ENCODE measurements around the gene VAV1. TPM values are rescaled to one million over a fixed set of nuclear protein-coding genes. Genes with fewer than 3 reads are reported as not detected.

The VAV1 gene
- polyA plus RNA-seq, 2 of the 4 experiments (the other 2 are of a cell fraction) = 5.6 to 7.5 TPM

GRCh38 chr19:6731822-6732221 lies 40.7 kb upstream of the VAV1 start:
- 90% methylated on average over 22 of the region's 22 CpGs for WGBS (ENCODE audit: missing lambda C conversion rate)
- FAIRE-seq (no peak), ATAC-seq (no peak), DNase-seq (ENCODE audit: low read depth in 1 of 2, low spot score in 1 of 2) (no peak)
- H3K4me1 ChIP-seq = peaks cover 14% of the 10 kb centered on the region; the same call in 2 of the 3 replicates
- ChIA-PET POLR2A (no interaction called here), CTCF (interaction anchor here (0.6 to 2.3 kb wide), 2 partner anchors 132 to 215 kb away, joined by 3 to 7 read pairs; no protein-coding TSS in a partner anchor)
- no peak overlapping the region for H3K27ac ChIP-seq
- no peak overlapping the region for H3K4me2 ChIP-seq
- H3K4me3 ChIP-seq = no peak overlapping the region
- TF ChIP-seq BHLHE40 (IDR thresholded peaks at IDR 0.05; ENCODE audit: low read depth, low read length) = no peak
- TF ChIP-seq NFE2L2 (conservative IDR thresholded peaks at IDR 0.05; ENCODE audit: low read length) = no peak
- no peak for TF ChIP-seq GATA3 (IDR thresholded peaks at IDR 0.05; ENCODE audit: borderline replicate concordance)
- TF ChIP-seq CBX2 (IDR thresholded peaks at IDR 0.05; ENCODE audit: borderline replicate concordance, low read depth) = no peak
- TF ChIP-seq HDAC2 (IDR thresholded peaks at IDR 0.05) = no peak
- TF ChIP-seq RARB (CRISPR knock-in tag; IDR thresholded peaks at IDR 0.05) = no peak
- no peak for TF ChIP-seq KDM5A (IDR thresholded peaks at IDR 0.05)
- H3K9me3 ChIP-seq = no peaks in the 10 kb centered on the region

GRCh38 chr19:6732803-6733337 lies 39.6 kb upstream of the VAV1 start:
- FAIRE-seq (no peak), DNase-seq (ENCODE audit: low read depth in 1 of 2, low spot score in 1 of 2) (no peak), ATAC-seq (no peak)
- Histone ChIP-seq H3K27ac (no peak overlapping the region), H3K4me3 (no peak overlapping the region), H3K9me3 (no peaks in the 10 kb centered on the region), H3K4me1 (peaks cover 14% of the 10 kb centered on the region), H3K4me2 (no peak overlapping the region)
- POLR2A ChIA-PET = no interaction called here
- 84% methylated on average over 12 of the region's 21 CpGs for WGBS (ENCODE audit: missing lambda C conversion rate)
- no peak for TF ChIP-seq CBX2 (IDR thresholded peaks at IDR 0.05; ENCODE audit: borderline replicate concordance, low read depth)
- no peak for TF ChIP-seq RCOR1 (IDR thresholded peaks at IDR 0.05; ENCODE audit: low read depth, low read length)
- TF ChIP-seq PBX3 (IDR thresholded peaks at IDR 0.05) = no peak
- no peak for TF ChIP-seq POLR2A (IDR thresholded peaks at IDR 0.05; ENCODE audit: low read length)
- no peak for TF ChIP-seq RNF2 (IDR thresholded peaks at IDR 0.05; ENCODE audit: borderline replicate concordance, low read depth)
- TF ChIP-seq USF2 (IDR thresholded peaks at IDR 0.05) = no peak
- no peak for TF ChIP-seq NPAS2 (CRISPR knock-in tag; IDR thresholded peaks at IDR 0.05; ENCODE audit: borderline replicate concordance)
- no peak for TF ChIP-seq HDAC2 (IDR thresholded peaks at IDR 0.05)
- TF ChIP-seq ZC3H11A (IDR thresholded peaks at IDR 0.05) = no peak
- CTCF ChIA-PET = interaction anchor here (1.0 to 2.3 kb wide), 4 partner anchors 131 to 607 kb away, joined by 3 to 7 read pairs (median 4); no protein-coding TSS in a partner anchor

GRCh38 chr19:6733338-6734095 lies 39.0 kb upstream of the VAV1 start:
- ChIA-PET POLR2A (no interaction called here), CTCF (interaction anchor here (0.8 to 2.3 kb wide), 5 partner anchors 110 to 608 kb away, joined by 3 to 7 read pairs (median 3); no protein-coding TSS in a partner anchor)
- 90% methylated on average over 14 of the region's 29 CpGs for WGBS (ENCODE audit: missing lambda C conversion rate)
- Histone ChIP-seq H3K9me3 (no peaks in the 10 kb centered on the region), H3K4me3 (no peak overlapping the region), H3K4me1 (peaks cover 21% of the 10 kb centered on the region), H3K27ac (peak overlapping the region in 1 of 2 experiments; percentile 45; a peak in 2 of 6 replicates), H3K4me2 (no peak overlapping the region)
- ATAC-seq (no peak), FAIRE-seq (no peak), DNase-seq (ENCODE audit: low read depth in 1 of 2, low spot score in 1 of 2) (no peak)
- TF ChIP-seq KDM1A (IDR thresholded peaks at IDR 0.05; ENCODE audit: low read depth) = 0 out of 2 replicates have a peak, but pooled peaks have one; percentile 26
- TF ChIP-seq CHD4 (IDR thresholded peaks at IDR 0.05; ENCODE audit: borderline replicate concordance) = 0 out of 2 replicates have a peak, but pooled peaks have one; percentile 42
- TF ChIP-seq HOXA7 (CRISPR knock-in tag; IDR thresholded peaks at IDR 0.05) = no peak

All from A549 (cell line).